Activated naive CD8-positive, alpha-beta T cell (primary cell): ENCODE results near the gene NDUFS6.
"Not testable (repeated sequence)": the region's sequence is repeated elsewhere in the genome, so short reads cannot be mapped to it uniquely, and the experiment has no call there.

Experiments used
- H3K27ac Mint-ChIP-seq: one replicate; pipeline ENCODE4 v1.8.0; 2021; ENCODE audit warnings: mixed read lengths
- H3K27me3 Mint-ChIP-seq: one replicate; pipeline ENCODE4 v1.8.0; 2021; ENCODE audit warnings: mixed read lengths
- H3K36me3 Mint-ChIP-seq: one replicate; pipeline ENCODE4 v1.8.0; 2021; ENCODE audit warnings: mixed read lengths
- H3K4me1 Mint-ChIP-seq: one replicate; pipeline ENCODE4 v1.8.0; 2021; ENCODE audit warnings: low read depth, mixed read lengths
- H3K4me3 Mint-ChIP-seq: one replicate; pipeline ENCODE4 v1.8.0; 2021; ENCODE audit warnings: mild to moderate bottlenecking, mixed read lengths
- H3K9me3 Mint-ChIP-seq: one replicate; pipeline ENCODE4 v1.8.0; 2021; ENCODE audit warnings: low read depth, mixed read lengths

The NDUFS6 gene

DNA sequence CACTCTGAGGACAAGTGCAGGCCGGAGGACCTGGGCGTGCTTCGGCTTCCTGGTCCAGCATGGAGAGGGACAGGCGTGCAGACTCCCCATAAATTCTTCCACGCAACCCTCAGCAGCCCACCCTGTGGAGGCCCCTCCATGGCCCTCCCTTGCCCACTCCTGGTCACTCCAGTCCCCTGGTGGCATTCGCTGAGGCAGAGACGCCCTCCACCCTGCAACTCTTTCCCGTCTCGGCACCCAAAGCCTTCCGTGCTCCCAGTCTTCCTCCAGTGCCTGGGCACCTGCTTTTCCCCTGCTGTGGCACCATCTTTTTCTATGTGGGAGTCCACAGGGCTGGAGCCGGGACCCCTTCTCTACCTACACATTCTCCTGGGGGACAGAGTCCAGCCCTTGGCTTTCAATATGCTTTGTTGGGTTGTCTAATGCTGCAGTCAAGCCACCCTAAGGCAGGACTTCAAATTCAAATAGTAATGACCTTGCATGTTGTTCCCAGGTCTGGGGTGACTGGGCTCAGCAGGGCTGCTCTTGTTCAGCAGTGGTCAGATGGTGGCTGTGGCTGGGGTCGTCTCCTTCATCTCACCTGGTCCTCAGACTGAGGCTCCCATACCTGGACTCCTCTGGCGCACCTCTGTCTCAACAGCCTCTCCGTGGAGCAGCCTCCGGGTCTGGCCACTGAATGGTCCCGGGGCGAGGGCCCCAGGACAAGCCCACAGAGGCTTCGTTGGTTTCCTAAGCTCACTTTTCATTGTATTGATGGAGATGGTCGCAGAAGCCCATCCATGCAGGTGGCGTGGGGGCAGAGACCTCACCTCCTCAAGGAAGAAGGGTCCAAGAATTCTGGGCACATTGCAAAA is 16.8 kb upstream of the NDUFS6 start:
- H3K4me1 Mint-ChIP-seq = peaks cover 27% of the 10 kb centered on the region
- H3K9me3 Mint-ChIP-seq = no peaks in the 10 kb centered on the region
- H3K27me3 Mint-ChIP-seq = no peaks in the 10 kb centered on the region
- no peaks in the 10 kb centered on the region for H3K36me3 Mint-ChIP-seq
- H3K27ac Mint-ChIP-seq = peak overlapping the region; percentile 16
- no peak overlapping the region for H3K4me3 Mint-ChIP-seq

DNA sequence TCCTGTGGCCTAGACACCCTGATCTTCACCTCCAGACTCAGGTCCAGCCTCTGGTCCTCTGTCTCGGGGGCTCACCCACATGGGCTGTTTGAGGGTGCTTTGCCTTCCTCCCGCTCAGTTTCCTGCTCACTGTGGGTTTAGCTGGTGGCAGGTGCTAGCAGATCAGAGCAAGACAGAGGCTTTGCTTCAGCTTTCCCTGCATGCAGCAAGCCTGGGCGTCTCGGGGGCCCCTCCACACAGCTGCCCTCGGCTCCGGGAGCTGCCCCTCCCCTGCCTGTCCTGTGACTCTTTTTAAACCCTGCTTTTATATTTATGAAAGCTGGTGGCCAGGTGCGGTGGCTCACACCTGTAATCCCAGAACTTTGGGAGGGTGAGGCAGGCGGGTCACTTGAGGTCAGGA is 16.1 kb upstream of the NDUFS6 start:
- Mint-ChIP-seq H3K36me3 (no peaks in the 10 kb centered on the region), H3K9me3 (no peaks in the 10 kb centered on the region), H3K4me3 (no peak overlapping the region), H3K27me3 (no peaks in the 10 kb centered on the region), H3K4me1 (peaks cover 33% of the 10 kb centered on the region), H3K27ac (no peak overlapping the region)

DNA sequence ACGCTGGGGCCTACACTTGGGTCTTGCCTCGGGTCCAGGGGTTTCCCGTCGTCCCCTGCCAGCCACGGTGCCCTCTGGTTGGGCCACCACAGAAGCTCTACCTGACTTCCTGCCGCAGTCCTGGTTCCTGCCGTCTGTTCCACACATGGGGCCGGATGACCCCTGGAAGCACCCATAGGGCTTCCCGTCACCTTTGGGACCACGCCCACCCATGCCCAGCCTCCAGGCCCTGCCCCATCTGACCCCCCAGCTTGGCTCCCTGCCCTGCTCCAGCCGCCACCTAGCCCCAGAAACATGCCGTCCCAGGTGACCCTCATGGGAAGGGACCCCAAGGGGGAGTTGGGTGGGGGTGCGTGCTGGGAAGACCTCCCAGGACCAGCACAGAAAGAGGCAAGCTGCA is 15.2 kb upstream of the NDUFS6 start:
- H3K27me3 Mint-ChIP-seq = no peaks in the 10 kb centered on the region

DNA sequence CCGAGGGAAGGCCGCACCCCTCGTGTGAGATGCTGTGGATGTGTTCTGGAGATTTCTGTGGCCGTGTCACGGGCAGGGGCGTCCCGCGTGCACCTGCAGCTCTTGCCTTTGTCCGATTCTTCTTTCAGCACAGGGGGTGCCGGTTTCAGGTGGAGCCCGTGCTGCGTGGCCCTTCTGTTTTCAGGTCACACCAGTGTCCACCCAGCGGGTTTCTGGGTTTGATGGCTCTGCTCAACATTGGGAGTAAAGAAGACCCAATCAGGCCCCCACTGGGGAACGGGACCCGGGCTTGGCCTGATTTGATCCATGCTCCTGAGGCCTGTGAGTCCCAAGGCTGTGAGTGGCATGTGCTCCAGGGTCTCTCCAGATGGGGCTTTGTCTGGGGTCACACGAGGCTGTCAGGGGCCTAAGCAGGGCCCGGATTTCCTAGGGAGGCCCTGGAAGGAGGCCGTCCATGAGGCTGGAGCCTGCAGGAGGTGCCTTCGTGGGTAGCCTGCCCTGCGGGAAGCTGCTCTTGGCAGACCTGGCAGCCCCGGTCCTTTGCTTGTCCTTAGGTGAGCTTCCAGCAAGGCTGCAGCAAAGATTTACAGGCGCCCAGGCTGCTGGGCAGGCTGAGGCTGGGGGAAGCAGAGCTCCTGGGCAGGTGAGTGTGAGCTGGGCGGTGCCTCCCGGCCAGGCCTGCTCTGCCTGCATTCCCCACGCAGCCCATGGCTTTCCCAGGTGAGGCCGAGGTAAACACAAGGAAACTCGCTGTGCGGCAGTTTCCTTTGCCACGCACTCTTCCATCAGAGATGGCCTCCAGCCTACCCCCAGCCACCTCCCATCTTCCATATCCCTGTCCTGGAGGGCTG is 14.4 kb upstream of the NDUFS6 start:
- no peak overlapping the region for H3K4me3 Mint-ChIP-seq
- H3K4me1 Mint-ChIP-seq = peaks cover 48% of the 10 kb centered on the region
- no peaks in the 10 kb centered on the region for H3K27me3 Mint-ChIP-seq
- H3K36me3 Mint-ChIP-seq = no peaks in the 10 kb centered on the region
- no peaks in the 10 kb centered on the region for H3K9me3 Mint-ChIP-seq
- H3K27ac Mint-ChIP-seq = no peak overlapping the region

More for the DNA sequence above, 15.2 kb upstream of the NDUFS6 start:
- peaks cover 41% of the 10 kb centered on the region for H3K4me1 Mint-ChIP-seq
- H3K27ac Mint-ChIP-seq = no peak overlapping the region
- H3K9me3 Mint-ChIP-seq = no peaks in the 10 kb centered on the region
- no peak overlapping the region for H3K4me3 Mint-ChIP-seq
- no peaks in the 10 kb centered on the region for H3K36me3 Mint-ChIP-seq

DNA sequence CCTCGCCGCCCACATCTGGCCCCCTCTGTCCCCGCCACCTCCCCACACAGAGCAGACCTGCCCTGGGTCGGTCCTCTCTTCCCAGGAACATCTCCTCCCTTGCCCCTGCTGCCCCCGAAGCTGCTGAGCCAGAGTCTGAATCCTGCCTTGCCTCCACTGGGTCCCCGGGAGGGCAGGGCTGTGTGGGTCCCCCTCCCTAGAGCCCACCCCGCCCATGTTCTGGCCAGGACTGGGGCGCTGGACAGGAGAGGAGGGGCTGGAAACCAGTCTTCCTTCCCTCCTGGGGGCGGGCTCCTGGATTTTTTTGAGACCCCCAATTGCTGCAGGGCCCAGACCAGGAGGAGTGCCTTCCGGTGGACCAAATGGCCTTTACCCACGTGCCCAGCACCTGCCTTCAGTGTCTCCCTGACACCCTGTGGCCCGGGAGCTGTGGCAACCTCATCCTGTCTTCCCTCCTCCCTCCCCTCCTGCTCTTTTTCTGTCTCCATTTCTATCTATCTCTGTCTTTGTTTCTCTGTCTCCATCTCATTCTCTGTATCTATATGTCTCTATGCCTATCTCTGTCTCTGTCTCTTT is 13.6 kb upstream of the NDUFS6 start:
- Mint-ChIP-seq H3K4me3 (no peak overlapping the region), H3K27ac (no peak overlapping the region), H3K4me1 (peaks cover 56% of the 10 kb centered on the region), H3K9me3 (no peaks in the 10 kb centered on the region), H3K27me3 (no peaks in the 10 kb centered on the region), H3K36me3 (no peaks in the 10 kb centered on the region)

DNA sequence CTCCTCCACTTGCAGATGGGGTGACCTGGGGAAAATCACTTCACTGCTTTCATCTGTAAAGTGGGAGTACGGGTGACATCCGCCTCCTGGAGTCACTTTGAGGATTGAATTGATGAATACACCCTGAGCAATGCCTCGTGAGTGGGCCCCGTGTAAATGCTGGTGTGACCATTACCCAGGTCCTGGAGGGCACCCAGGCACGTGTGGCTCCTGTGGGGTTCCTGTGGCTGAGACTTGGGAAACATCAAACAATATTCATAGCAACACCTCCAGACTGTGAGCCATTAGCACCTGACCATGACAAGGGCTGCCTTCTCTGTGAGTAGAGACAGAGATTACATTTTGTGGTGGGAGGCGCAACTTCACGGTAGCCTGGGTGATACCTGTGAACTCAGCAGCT is 13.0 kb upstream of the NDUFS6 start:
- no peak overlapping the region for H3K4me3 Mint-ChIP-seq
- peaks cover 3% of the 10 kb centered on the region for H3K36me3 Mint-ChIP-seq
- H3K27me3 Mint-ChIP-seq = no peaks in the 10 kb centered on the region
- no peaks in the 10 kb centered on the region for H3K9me3 Mint-ChIP-seq
- no peak overlapping the region for H3K27ac Mint-ChIP-seq
- H3K4me1 Mint-ChIP-seq = peaks cover 56% of the 10 kb centered on the region

DNA sequence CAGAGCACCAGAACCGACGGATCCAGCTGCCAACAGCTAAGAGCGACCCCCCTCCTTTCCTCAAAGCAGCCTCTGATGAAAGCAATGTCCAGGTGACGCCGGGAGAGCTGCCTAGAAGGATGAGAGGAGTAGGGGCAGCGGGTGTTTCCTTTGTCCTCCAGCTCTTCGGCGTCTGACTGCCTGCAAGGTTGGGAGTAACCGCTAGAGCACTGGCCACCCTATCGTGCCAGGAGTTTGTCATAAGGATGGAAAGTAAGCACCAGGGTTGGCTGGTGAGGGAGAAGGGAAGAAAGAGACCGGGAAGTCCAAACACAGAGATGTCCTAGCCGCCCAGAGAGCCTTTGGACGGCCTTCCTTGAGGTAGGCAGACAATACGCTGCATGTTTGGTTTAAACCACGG is 12.4 kb upstream of the NDUFS6 start:
- no peaks in the 10 kb centered on the region for H3K27me3 Mint-ChIP-seq
- H3K4me1 Mint-ChIP-seq = peaks cover 60% of the 10 kb centered on the region
- H3K27ac Mint-ChIP-seq = no peak overlapping the region
- H3K4me3 Mint-ChIP-seq = no peak overlapping the region
- H3K9me3 Mint-ChIP-seq = no peaks in the 10 kb centered on the region
- H3K36me3 Mint-ChIP-seq = peaks cover 3% of the 10 kb centered on the region

DNA sequence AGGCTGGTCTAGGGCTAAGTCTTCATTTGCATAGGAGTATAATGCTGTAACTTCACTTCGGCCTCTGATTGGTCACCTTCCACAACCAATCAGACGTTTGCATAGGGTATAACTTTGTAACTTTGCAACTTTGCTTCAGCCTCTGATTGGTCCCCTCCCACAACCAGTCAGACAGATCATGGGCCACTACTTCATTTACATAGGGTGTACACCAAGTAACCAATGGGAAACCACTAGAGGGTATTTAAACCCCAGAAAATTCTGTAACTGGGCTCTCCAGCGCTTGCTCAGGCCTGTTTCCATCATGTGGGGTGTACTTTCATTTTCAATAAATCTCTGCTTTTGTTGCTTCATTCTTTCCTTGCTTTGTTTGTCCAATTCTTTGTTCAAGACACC is 11.8 kb upstream of the NDUFS6 start:
- not testable (repeated sequence) for H3K27me3 Mint-ChIP-seq, H3K9me3 Mint-ChIP-seq, H3K4me3 Mint-ChIP-seq, H3K36me3 Mint-ChIP-seq
- H3K4me1 Mint-ChIP-seq = peaks cover 64% of the 10 kb centered on the region
- H3K27ac Mint-ChIP-seq = peak overlapping the region; percentile 37

DNA sequence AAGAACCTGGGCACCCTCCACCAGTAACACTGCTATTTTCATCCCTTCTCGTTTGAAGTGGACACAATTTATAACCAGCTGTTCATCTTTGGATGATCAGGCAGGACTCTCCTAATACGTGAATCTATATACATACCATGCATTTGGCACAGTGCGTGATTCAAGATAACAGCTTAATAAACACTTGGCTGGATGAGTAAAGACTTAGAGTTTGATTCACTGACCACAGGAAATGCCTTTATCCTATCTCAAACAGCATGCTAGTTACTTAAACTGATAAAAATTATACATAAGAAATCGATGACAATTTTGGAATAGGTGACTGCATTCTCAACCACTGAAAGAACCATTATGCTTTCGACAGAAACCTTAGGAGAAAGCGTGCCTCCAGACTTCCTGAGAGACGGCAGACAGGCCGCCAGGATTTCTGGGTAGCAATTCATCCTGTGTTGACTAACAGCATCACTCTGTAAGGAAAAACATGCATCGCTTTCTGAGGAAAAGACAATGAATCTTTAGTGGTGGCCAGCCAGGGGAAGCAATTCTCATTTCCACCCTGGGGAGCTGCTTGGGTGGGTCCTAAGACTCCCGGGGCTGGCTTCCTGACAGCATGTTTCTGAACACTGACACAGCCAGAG is 11.3 kb upstream of the NDUFS6 start:
- H3K4me3 Mint-ChIP-seq = no peak overlapping the region
- H3K36me3 Mint-ChIP-seq = peaks cover 3% of the 10 kb centered on the region
- H3K4me1 Mint-ChIP-seq = peaks cover 63% of the 10 kb centered on the region
- H3K9me3 Mint-ChIP-seq = no peaks in the 10 kb centered on the region
- no peaks in the 10 kb centered on the region for H3K27me3 Mint-ChIP-seq
- H3K27ac Mint-ChIP-seq = peak overlapping the region; percentile 68

DNA sequence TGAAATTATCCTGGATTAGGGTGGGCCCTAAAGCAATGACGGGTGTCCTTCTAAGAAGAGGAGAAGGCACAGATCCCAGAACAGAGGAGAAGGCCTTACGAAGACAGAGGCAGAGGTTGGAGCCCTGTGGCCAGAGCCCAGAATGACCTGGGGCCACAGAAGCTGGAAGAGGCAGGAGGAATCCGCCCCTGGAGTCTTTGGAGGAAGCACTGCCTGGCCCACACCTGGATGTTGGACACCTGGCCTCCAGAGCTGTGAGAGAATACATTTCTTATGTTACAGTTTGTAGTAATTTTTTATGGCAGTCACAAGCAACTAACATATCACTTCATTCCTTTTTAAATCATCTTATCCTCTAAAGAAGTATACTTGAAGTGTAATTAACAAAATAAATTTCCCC is 10.0 kb upstream of the NDUFS6 start:
- no peaks in the 10 kb centered on the region for H3K27me3 Mint-ChIP-seq
- H3K4me3 Mint-ChIP-seq = no peak overlapping the region
- H3K9me3 Mint-ChIP-seq = no peaks in the 10 kb centered on the region
- H3K36me3 Mint-ChIP-seq = peaks cover 3% of the 10 kb centered on the region
- H3K4me1 Mint-ChIP-seq = peaks cover 64% of the 10 kb centered on the region
- H3K27ac Mint-ChIP-seq = peak overlapping the region; percentile 66

DNA sequence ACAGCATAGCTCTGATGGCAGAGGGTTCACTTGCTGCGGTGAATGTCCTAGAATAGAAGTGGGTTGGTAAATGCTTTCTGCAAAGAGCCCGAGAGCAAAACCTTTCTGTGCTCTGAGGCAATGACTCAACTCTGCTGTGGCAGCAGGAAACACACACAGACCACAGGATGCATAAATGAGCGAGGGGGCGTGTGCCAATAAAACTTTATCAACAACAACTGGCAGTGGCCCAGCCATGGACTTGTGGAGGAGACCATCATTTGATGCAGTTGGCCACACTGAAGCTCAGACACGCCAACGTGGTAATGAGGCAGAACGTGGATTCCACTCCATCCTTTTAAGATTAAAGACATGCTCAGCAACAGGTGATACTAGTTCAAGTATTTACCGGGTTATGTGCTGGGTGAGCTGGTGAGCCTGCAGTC is 8.4 kb upstream of the NDUFS6 start:
- Mint-ChIP-seq H3K36me3 (peaks cover 3% of the 10 kb centered on the region), H3K4me1 (peaks cover 77% of the 10 kb centered on the region), H3K4me3 (peak overlapping the region; percentile 79), H3K27ac (peak overlapping the region; percentile 93), H3K9me3 (no peaks in the 10 kb centered on the region), H3K27me3 (no peaks in the 10 kb centered on the region)

DNA sequence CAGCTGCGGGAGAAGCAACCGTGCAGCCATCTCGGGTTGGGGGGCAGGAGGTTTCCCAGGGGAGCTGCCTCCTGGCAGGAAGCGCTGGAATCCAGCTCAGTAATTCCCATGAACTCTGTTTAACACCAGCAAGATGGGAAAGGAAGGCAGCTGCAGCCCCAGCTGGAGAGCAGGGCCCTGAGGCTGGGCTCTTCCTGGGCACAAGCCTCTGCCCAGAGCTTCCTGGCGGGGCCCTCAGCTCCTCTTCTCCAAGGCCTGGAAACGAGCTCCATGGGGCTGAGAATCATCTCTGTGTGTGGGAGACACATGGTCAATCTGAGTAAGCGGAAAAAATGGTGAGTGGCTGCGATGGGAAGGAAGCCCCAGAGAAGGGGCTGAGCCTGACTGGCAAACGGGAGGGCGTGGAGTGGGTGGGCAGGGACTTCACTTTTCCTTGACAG is 7.9 kb upstream of the NDUFS6 start:
- Mint-ChIP-seq H3K4me3 (peak overlapping the region; percentile 79), H3K27me3 (no peaks in the 10 kb centered on the region), H3K9me3 (no peaks in the 10 kb centered on the region), H3K4me1 (peaks cover 82% of the 10 kb centered on the region), H3K36me3 (peaks cover 3% of the 10 kb centered on the region), H3K27ac (peak overlapping the region; percentile 93)

DNA sequence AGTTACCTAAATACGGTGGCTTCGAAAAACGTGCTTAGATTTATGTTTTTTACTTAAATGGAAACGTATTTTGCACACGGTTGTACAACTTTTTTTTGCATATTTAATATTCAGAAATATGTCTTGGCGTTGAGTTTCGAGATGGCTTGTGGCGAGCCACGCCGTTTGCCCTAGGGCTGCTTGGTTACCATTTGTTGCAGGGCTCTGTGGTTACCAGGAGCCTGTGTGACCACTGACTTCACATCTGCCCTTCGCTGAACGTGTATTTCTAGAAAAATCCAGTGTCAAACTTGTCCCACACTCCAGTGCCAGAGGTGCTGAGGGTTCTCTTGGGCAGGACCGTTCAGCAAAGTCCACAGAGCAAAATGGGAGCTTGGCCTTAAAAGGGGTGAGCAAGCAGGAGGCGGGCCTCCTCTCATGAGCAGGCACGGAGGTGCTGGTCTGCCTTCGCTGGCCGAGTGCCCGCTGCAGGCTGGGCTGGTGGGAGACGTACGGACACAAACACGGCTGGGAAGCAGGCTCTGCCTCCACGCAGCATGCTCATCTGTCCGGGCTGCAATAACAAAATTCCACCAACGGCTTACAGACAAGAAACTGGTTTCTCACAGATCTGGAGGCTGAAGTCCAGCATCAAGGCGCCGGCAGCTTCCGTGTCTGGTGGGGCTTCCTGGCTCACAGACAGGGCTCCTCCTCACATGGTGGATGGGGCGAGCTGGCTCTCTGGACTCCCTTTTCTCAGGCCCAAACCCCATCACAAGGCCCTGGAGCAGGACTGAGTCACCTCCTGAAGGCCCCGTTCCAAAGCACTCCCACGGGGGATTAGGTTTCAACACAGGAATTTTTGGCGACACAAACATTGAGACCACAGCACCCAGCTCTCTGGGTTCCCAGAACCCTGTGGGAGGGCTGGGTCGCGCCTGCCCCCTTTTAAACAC is 7.0 kb upstream of the NDUFS6 start:
- H3K27me3 Mint-ChIP-seq = no peaks in the 10 kb centered on the region
- H3K36me3 Mint-ChIP-seq = peaks cover 6% of the 10 kb centered on the region
- H3K9me3 Mint-ChIP-seq = no peaks in the 10 kb centered on the region
- peak overlapping the region; percentile 93 for H3K27ac Mint-ChIP-seq
- peak overlapping the region; percentile 79 for H3K4me3 Mint-ChIP-seq
- peaks cover 83% of the 10 kb centered on the region for H3K4me1 Mint-ChIP-seq

DNA sequence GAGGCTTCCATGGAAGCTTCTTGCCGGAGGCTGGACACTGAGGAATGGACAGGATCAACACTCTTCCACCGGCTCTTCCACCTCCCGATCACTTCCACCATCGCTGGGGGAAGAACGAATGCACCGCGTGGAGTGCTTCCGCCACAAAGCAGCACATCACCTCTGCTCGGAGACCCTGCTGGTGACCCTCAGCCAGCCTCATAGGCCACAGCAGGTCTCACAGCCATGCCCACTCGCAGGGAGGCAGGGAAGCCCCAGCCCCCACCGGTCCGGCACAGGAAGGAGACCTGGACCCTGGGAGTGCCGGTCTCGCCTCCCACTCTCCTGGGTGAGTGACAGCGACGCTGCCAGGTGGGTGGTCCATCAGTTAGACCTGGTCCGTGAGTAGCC is 6.3 kb upstream of the NDUFS6 start:
- Mint-ChIP-seq H3K27ac (peak overlapping the region; percentile 68), H3K4me1 (peaks cover 76% of the 10 kb centered on the region), H3K27me3 (no peaks in the 10 kb centered on the region), H3K36me3 (peaks cover 6% of the 10 kb centered on the region), H3K4me3 (peak overlapping the region; percentile 49), H3K9me3 (no peaks in the 10 kb centered on the region)
